ENCODE data around the gene NPC2. TPM values are rescaled to one million over a fixed set of nuclear protein-coding genes. Genes with fewer than 3 reads are reported as not detected.
A peak's percentile ranks its signal among the peaks of the same experiment; 100 is the strongest.

Gene NPC2
- total RNA-seq, 1 experiment from 2014 or later = 137 TPM

DNA sequence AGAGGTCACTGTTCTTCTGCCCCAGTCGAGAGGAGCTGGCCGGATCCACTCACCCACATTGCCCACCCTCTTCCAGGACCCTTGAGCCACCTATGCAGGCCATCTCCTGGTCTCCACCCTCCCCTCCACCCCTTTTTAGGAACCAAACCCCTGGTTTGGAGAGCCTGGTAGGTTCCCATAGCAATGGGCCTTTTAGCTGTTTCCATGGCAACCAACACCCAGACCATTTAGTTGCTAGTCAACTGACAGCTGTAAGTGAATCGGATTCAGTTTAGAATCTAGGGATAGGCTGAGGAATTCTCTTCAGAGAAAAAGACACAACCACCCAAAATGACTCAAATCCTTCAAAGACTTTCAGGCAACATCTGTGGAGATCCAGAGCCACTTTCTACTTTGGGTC, 16.5 kb downstream of the NPC2 start:
- DNase-seq = no peak
- no peak overlapping the region for H2AK5ac ChIP-seq (ENCODE audit: insufficient read length, low read length)
- H4K8ac ChIP-seq (replicated peaks; ENCODE audit: insufficient read length, low read depth, low read length) = no peak overlapping the region
- H2BK5ac ChIP-seq (ENCODE audit: insufficient read length, low read length) = no peak overlapping the region
- no peaks in the 10 kb centered on the region for H3K9me3 ChIP-seq (ENCODE audit: control insufficient read depth, low read depth, low read length)
- no peak overlapping the region for H3K56ac ChIP-seq (ENCODE audit: insufficient read length, low read depth, low read length)
- H3K9ac ChIP-seq (ENCODE audit: extremely low read depth, insufficient read length, low read length) = no peak overlapping the region
- H3K4me1 Mint-ChIP-seq = peaks cover 17 to 29% of the 10 kb centered on the region in 2 experiments
- H3K4me2 ChIP-seq (ENCODE audit: insufficient read depth, insufficient read length, low read length) = no peak overlapping the region
- H3K4me3 Mint-ChIP-seq = no peak overlapping the region
- H3K79me1 ChIP-seq (ENCODE audit: insufficient read depth, low read depth, low read length, poor library complexity, severe bottlenecking) = no peaks in the 10 kb centered on the region
- H2BK12ac ChIP-seq (ENCODE audit: insufficient read length, low read depth, low read length) = no peak overlapping the region
- no peak overlapping the region for H4K5ac ChIP-seq (ENCODE audit: insufficient read length, low read depth, low read length)
- no peaks in the 10 kb centered on the region for H3K27me3 Mint-ChIP-seq (ENCODE audit: low read depth)
- H3K27ac ChIP-seq (ENCODE audit: insufficient read length, low read depth, low read length) = no peak overlapping the region
- no peak overlapping the region for H2BK120ac ChIP-seq (ENCODE audit: low read depth, low read length, poor library complexity, severe bottlenecking)
- H4K20me1 ChIP-seq (ENCODE audit: control insufficient read depth, insufficient read depth, insufficient read length) = no peaks in the 10 kb centered on the region
- H3K23me2 ChIP-seq (ENCODE audit: insufficient read length, low read depth, low read length, poor library complexity, severe bottlenecking) = no peaks in the 10 kb centered on the region
- H3K9me3 Mint-ChIP-seq = no peaks in the 10 kb centered on the region
- H3K27ac Mint-ChIP-seq = peak overlapping the region in 2 of 3 experiments; percentile 63 to 64; a peak in 2 of 7 replicates
- no peak overlapping the region for H3K23ac ChIP-seq (ENCODE audit: insufficient read length, low read depth, low read length)
- no peak overlapping the region for H3K14ac ChIP-seq (ENCODE audit: insufficient read depth, low read length)
- no peak overlapping the region for H2BK15ac ChIP-seq (ENCODE audit: low read depth, low read length)
- TF ChIP-seq, protein P1, sequence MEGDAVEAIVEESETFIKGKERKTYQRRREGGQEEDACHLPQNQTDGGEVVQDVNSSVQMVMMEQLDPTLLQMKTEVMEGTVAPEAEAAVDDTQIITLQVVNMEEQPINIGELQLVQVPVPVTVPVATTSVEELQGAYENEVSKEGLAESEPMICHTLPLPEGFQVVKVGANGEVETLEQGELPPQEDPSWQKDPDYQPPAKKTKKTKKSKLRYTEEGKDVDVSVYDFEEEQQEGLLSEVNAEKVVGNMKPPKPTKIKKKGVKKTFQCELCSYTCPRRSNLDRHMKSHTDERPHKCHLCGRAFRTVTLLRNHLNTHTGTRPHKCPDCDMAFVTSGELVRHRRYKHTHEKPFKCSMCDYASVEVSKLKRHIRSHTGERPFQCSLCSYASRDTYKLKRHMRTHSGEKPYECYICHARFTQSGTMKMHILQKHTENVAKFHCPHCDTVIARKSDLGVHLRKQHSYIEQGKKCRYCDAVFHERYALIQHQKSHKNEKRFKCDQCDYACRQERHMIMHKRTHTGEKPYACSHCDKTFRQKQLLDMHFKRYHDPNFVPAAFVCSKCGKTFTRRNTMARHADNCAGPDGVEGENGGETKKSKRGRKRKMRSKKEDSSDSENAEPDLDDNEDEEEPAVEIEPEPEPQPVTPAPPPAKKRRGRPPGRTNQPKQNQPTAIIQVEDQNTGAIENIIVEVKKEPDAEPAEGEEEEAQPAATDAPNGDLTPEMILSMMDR (conservative IDR thresholded peaks at IDR 0.05) = no peak
- no peak overlapping the region for H3K18ac ChIP-seq (ENCODE audit: insufficient read length, low read depth, low read length)
- no peak overlapping the region for H2AFZ ChIP-seq (ENCODE audit: low read length)
- no peaks in the 10 kb centered on the region for H3K79me2 ChIP-seq (ENCODE audit: insufficient read depth, low read length)
- no peak overlapping the region for H4K91ac ChIP-seq (ENCODE audit: insufficient read length, low read depth, low read length)
- H3K36me3 Mint-ChIP-seq (ENCODE audit: insufficient read depth in 1 of 3, low read depth in 3 of 3) = peaks cover 5 to 53% (median 47%) of the 10 kb centered on the region in 3 experiments
- no peaks in the 10 kb centered on the region for H3K27me3 ChIP-seq (ENCODE audit: insufficient read depth, low read length)
- no peak overlapping the region for H2BK20ac ChIP-seq (ENCODE audit: low read depth, low read length, poor library complexity, severe bottlenecking)
- H3T11ph ChIP-seq (ENCODE audit: low read length) = no peak overlapping the region
- no peak overlapping the region for H3K4ac ChIP-seq (ENCODE audit: low read depth, low read length)
- H3K4me1 ChIP-seq (ENCODE audit: insufficient read depth, low read length) = no peaks in the 10 kb centered on the region
- WGBS (ENCODE audit: extremely low coverage, insufficient read length, low lambda C conversion rate) = no CpG with 5 or more reads among the region's 3 CpGs
